GM19023 (cell line): ENCODE results near the gene FTCD.

Source experiments
- ATAC-seq: cut with Tn5 transposase; IDR thresholded peaks from one replicate; pipeline ENCODE4 v1.9.1; 2021; ENCODE audit warnings: mild to moderate bottlenecking, moderate library complexity; ENCODE audit not compliant: unreplicated experiment

FTCD gene

DNA sequence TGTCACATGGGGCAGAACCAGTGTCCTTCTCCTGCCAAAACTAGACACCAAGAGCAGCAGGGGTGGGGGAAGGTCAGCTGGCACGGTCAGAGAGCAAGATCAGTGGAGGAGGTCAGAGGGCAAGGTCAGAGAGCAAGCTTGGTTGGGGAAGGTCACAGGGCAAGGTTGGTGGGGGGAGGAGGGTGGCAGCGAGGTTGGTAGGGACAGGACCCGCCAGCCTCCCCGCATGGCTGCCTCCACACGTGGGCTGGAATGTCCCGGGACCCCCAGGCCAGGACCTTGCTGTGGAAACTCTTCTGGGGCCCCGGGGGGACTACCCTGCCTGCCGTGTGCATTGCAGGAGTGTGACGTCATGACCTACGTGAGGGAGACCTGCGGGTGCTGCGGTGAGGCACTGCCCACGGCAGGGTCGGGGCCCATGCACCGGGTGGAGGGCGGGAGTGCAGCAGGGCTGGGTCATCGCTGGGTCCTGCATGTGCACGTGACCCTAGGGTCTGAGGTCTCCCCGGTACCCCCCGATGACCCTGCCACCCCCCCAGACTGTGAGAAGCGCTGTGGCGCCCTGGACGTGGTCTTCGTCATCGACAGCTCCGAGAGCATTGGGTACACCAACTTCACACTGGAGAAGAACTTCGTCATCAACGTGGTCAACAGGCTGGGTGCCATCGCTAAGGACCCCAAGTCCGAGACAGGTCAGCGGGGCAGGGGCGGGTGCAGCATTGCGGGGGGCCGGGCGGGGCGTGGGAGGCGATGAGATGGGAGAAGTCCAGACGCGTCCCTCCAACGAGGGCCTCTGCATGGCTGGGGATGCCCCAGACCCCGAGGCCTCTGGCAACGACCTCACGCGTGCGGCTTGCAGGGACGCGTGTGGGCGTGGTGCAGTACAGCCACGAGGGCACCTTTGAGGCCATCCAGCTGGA is 30.2 kb downstream of the FTCD start:
- ATAC-seq = no peak

DNA sequence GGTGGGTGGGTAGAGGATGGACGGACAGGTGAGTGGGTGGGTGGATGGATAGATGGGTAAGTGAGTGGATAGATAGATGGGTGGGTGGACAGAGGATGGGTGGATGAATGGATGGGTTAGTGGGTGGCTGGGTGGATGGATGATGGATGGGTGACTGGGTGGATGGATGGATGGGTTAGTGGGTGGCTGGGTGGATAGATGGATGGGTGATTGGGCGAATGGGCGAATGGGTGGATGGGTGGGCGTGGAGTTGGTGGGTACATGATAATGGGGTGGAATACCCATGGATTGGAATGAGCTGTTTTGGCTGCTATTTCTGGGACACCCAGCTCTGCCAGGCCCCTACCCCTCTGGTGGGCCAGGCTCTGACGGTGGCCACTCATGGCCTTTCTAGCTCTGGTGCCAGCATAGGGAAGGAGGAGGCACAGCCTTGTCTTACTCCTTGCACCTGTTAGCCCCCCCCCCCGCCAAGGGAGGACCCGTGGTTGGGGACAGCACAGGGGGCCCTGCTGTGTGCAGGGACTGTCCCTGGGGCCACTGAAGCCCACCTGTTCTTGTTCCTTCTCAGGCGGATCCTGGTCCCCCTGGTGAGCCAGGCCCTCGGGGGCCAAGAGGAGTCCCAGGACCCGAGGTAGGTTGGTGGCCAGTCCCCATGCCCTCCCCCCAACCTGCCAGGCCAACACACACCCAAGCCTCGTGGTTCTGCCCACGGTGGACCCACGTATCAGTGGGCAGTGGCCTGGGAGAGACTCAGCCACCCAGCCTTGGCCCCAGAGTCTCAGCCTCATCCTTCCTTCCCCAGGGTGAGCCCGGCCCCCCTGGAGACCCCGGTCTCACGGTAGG is 31.1 kb downstream of the FTCD start:
- ATAC-seq = no peak

DNA sequence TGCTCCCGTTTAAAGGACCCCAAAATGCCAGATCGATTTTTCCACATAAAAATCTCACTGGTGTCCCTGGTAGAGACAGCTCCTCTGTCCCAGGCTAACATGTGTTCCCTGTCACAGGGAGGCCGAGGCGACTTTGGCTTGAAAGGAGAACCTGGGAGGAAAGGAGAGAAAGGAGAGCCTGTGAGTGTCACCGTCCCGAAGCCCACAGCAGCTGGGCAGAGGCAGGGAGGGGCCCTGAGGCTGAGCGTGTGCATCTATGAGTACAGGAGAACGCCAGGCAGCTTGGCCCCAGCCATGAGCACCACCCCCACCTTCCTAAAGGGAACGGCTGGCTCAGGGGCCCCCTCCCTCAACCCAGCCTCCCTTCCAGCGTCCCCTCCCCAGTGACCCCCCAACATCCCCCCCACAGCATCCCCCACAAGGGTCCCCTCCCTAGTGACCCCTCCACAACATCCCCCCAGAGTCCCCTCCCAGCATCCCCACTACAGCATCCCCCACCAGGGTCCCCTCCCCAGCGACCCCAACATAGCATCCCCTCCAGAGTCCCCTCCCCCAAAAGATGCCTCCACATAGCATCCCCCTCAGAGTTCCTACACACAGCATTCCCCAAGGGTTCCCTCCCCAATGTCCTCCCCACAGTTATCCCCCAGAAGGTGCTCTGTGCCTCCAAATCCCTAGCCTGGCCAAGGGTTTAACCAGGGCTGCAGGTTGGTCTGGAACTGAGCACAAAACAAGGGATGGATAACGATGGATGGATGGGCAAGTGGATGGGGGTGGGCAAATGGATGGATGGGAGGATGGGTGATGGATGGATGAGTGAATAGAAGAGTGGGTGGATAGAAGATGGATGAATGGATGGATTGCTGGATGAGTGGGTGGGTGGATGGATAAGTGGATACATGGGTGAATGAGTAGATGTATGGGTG is 32.4 kb downstream of the FTCD start:
- ATAC-seq = no peak

DNA sequence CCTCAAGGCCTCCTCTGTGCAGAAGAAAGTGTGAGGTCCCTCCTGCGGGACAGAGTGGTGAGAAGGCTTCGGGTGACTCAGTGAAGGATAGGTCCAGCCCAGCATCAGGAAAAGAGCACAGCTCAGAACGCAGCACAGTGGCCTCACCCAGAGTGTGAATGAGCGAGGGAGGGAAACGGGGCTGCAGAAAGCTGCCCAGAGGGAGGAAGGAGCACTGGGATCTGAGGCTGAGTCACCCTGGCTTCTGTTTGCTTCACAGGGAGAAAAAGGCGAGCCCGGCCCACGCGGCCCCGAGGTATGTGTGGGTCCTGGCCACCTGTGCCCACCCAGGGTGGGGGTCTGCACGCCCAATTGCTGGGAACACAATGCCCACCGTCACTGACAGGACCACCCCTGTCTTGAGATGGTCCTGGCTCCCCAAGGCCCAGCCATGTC is 33.1 kb downstream of the FTCD start:
- ATAC-seq = no peak

DNA sequence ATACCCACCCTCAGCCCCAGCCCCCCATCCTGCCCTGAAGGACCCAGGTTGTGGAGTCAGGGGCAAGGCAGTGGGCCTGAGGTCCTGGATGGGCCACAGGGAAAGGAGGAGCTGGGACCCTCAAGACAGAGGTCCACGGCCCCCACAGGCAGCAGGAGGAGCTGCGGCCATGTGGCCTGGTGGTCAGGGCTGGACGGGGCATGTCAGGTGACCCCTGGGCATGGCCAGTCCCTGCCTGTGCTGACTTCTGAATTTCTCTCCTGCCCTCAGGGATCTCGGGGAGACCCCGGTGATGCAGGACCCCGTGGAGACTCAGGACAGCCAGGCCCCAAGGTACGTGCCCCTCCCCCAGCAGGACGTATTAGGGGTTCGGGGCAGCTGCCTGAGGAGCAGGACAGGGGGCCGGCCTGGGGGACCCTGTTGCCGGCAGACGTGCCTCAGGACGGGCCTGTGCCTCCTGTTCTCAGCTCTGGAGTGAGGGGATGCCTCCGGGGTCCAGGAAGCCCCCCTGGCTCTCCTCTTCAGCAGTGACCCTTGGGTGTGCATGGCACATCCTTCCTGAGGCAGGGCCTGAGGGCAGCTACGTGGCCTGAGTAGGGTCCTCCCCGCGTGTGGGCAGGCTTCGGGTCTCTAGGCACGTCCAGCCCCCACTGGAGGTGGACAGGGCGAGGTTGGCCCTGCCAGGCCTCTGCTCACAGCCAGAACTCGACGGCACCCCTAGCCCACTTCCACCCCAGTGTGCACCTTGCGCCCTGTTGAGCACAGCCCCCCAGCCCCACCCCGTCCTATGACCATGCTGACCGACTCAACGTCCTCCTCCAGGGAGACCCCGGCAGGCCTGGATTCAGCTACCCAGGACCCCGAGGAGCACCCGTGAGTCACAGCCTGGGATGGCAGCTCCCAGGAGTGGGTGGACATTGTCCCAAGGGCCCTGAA is 33.8 kb downstream of the FTCD start:
- ATAC-seq = no peak

DNA sequence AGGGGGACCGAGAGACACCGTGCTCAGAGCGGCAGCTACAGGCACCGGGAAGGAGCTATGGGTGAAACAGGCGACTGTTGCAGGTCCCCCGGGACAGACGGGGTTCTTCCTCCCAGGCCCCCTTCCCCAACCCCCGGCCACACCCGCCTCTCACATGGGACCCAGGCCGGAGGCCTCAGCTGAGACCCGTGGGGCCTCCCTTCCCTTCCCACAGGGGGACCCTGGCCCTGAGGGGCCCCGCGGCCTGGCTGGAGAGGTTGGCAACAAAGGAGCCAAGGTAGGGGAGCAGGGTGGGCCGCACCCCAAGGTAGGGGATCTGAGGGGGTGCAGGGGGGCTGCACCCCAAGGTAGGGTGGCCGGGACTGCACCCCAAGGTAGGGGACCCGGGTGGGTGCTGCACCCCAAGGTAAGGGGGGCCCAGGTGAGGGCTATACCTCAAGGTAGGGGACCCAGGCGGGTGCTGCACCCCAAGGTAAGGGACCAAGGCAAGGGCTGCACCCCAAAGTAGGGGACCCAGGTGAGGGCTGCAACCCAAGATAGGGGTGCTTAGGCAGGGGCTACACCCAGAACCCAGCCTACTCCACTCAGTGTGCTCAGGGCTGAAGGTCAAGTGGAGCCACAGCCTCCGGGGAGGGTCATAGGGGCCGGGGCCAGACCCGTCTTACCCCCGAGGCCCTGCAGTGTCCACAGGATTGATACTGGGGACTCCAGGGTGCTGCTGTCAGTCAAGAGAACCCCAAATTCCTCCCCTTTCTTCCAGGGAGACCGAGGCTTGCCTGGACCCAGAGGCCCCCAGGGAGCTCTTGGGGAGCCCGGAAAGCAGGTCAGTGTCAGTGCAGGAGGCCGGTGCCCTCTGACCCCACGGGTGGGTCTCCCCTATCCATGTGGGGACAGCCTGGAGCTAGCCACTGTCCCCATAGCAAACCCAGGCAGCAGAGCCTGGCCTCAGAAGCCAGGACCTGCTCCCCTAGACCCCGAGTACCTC is 34.8 kb downstream of the FTCD start:
- no peak for ATAC-seq

DNA sequence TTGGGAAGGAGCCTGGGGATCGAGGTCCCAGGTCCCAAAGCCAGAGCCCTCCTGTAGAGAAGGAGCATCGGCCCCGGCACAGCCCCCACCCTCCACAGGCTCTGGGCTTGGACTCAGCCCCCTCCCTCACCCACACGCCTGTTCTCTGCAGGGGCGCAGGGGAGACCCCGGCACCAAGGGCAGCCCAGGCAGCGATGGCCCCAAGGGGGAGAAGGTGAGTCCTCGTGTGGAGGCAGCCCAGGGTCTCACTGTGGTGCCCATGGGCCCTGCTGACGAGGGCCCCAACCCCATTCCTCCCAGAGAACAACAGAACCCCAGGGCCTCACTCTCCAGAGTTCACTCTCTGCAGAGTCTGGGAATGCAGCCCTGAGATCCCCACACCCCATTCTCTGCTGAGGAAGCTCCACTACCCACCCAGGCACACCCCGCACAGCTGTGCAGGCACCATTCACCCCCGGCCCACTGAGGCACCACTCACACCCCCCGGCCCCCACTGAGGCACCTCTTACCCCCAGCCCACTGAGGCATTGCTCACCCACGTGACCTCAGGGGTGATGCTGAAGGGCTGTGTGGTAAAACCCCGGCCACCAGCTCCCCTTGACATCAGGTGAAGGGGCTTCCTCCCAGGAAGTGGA is 35.6 kb downstream of the FTCD start:
- ATAC-seq = no peak

DNA sequence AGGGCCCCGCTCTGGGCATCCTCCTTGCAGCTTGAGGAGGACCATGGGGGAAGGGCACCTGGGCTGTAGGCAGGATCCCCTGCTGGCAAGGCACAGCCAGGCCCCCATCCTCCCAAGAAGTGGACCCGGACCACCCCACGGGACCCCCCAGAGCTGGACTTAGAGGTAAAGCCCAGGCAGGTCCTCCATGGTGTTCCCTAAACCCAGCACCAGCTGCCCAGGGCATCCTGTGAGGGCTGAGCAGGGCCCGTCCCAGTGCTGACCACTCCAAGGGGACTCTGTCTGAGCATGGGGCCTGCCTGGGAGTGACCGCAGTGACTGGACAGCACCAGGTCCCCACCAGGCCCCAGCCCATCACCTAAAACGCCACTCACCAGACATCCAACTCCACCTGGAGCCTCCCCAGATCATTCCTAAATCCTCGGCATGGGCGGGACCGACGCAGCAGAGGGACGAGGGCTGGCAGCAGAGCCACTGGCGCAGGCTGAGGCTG is 36.2 kb downstream of the FTCD start:
- ATAC-seq = no peak

DNA sequence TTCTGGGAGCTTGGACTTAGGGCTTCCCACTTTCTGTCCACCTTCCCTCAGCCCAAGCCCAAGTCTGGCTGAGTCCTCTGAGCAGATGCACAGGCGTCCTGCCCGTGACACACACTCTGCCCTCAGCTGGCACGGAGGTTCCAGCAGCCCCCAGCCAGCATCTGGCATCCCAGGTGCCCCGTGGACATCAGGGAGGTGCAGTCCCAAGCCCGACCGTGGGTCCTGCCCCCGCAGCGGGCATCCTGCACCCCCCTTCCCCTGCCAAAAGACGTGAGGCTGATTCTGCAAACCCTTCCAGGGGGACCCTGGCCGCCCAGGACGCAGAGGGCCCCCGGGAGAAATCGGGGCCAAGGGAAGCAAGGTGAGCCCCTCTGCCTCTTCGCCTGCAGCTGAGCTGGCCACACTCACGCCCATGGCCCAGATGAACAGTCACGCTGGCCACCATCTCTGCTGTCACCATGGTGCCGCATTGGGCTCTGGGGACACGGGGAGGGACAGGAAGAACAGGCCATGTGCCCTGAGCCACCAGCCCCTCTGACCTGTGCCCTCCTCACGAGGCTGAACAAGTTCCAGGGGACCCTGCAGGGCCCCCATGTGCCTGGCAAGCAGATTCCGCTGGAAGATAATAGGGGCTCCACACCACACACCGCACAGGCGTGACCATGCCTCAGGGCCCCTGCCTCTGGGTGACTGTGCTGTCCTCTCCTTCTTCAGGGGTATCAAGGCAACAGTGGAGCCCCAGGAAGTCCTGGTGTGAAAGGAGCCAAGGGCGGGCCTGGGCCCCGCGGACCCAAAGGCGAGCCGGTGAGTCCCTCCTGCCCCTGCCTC is 36.8 kb downstream of the FTCD start:
- ATAC-seq = no peak

DNA sequence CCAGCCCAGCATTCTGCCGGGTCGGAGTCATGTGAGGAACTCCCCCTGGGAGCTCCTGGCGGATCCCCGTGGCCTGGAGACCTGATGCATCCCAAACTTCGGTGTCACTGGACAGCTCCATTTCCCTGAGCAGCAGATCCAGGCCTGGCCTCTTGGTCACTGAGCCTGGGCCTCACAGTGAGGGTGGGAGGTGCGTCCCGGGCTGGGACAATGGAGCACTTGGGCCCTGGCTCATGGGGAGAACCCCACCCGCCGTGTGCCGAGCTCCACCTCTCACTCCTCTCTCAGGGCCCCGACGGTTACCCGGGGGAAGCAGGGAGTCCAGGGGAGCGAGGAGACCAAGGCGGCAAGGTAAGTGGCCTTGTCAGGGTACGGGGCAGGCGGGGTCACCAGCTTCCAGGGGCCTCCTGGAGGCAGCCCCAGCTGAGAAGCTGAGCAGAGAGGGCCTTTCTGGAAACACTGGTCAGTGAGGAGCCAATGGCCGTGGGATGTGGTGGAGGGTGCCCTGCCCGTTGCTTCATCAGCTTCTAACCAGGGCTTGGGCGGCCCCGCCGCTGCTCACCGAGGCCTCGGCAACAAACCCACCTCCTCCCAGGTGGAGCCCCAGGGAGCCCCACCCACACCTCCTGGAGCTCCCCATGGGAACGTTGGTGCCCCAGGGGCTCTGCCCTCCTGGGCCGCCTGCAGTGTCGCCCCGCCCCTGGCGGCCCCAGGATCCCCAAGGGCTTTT is 37.6 kb downstream of the FTCD start:
- no peak for ATAC-seq

DNA sequence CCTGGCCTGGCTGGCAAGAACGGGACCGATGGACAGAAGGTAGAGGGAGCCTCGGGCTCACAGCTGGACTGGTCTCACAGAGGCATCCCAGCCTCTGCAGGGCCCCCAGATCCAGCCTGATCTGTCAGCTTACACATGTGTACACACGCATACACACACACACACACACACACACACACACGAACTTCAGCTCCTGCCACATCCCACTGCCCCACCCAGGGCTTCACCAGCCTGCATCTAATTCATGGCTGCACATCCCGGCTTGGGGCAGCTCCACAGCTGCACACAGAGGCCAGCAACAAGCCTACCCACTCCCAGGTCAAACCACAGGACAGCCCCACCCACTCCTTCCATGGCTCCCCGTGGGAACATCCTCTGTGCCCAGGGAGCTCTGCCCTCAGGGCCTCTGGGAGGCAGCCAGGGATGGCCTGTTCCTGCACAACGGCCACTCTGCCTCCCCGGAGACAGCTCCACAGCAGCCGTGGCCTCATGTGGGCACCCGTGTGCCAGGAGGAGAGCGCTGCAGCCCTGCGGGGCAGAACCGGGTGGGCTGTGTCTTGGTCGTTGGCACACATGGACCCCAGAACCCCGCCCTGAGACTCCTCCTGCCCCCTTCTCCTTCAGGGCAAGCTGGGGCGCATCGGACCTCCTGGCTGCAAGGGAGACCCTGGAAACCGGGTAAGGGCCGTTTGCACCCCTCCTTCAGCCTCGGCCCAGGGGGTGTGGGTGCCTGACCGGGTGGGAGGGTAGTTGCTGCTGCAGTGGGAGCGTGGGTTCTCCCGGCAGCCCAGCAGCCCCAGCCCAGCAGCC is 38.4 kb downstream of the FTCD start:
- ATAC-seq = no peak

DNA sequence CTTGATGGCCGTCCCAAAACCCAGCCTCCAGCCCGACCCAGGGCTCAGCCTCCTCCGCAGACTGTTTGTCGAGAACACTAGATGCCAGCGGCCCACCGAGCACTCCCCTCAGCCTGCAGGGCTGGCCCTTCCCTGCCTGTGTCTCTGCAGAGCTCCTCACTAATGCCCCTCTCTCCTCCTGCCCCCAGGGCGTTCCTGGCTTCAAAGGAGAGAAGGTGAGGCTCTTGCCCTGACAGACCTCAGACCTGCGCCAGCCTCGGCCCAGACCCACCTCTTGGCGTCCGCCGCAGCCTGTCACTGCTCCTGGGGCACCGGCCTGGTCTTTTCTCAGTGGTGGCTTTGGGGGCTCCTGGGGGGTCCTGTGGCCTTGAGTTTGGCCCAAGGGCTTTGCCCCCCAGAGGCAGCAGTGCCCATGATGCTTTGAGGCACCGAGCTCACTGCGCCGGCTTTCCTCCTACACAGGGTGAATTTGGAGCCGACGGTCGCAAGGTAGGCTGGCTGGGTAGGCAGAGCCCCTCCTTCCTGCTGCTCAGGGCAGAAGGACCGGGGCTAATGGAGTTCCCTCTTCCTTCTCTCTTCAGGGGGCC is 39.1 kb downstream of the FTCD start:
- ATAC-seq = no peak

DNA sequence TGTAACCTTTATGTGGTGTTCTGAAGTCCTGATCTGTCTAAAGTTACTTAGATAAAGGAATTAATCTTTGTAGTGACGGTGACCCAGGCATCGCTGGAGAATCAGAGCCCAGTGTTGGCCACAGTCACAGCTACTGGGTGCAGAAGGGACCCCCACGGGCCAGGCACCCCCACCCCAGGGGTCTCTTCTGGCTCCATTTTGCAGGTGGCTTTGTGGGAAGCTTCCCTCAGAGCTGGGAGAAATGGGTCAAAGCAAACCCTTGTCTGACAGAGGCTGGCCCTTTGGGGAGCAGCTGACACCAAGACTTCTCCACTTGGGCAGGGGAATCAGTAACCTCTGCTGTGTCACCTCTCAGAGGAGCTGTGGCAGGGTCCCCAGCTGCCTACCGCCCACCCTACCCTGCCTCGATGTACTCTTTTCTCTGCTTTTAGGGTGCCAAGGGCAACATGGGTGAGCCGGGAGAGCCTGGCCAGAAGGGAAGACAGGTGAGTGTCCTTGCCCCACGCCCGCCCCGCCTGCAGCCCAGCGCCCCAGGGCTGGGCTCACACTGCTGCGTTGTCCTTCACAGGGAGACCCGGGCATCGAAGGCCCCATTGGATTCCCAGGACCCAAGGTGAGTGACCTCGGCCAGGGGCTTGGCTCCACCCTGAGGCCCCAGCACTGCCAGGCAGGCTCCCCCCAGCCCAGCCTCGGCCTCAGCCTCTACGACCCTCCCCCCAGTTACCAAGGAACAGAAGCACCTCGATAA is 39.8 kb downstream of the FTCD start:
- no peak for ATAC-seq

DNA sequence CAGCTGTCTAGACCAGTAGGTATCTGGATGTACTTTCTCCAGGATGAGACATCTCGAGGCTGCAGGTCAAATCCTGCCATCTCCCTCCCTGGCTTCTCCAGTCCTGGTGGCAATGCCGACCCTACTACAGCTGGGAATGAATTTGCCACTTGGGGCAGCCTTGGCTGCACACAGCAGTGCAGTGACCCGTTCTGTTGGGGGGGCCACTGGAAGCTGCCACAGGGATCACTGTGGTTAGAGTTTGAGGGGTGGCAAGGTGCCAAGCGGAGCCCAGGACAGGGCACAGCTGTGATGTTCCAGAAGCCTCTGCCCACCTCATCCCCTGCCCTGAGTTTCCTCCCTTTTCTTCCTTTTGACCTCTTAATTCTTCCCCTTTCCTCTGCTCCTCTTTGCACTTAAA is 40.4 kb downstream of the FTCD start:
- no peak for ATAC-seq
